KMS-11 (cell line): Measurements from ENCODE around the gene GREM2.

Experiments used
- H2AFZ ChIP-seq: fragments of 200-600 bp; sonication (generic); 2 replicates; pipeline ENCODE4 v1.6.1; 2016; ENCODE audit warnings: antibody characterized with exemption, mixed run types, low read depth
- H3K27ac ChIP-seq: fragments of 200-600 bp; sonication (generic); 2 replicates; pipeline ENCODE4 v1.6.1; 2016; ENCODE audit warnings: mild to moderate bottlenecking, mixed run types
- H3K27me3 ChIP-seq: fragments of 200-600 bp; sonication (generic); 2 replicates; pipeline ENCODE4 v1.6.1; 2017; ENCODE audit warnings: mild to moderate bottlenecking, low read depth, mixed run types, moderate library complexity; ENCODE audit not compliant: insufficient read depth
- H3K36me3 ChIP-seq: fragments of 200-600 bp; sonication (generic); 2 replicates; pipeline ENCODE4 v1.6.1; 2017; ENCODE audit warnings: mild to moderate bottlenecking, mixed run types; ENCODE audit not compliant: insufficient read depth
- H3K4me1 ChIP-seq: fragments of 200-600 bp; sonication (generic); 2 replicates; pipeline ENCODE4 v1.6.1; 2016; ENCODE audit warnings: mild to moderate bottlenecking, low read depth, mixed run types; ENCODE audit not compliant: poor library complexity, severe bottlenecking
- H3K4me2 ChIP-seq: fragments of 200-600 bp; sonication (generic); 2 replicates; pipeline ENCODE4 v1.7.0; 2016; ENCODE audit warnings: mild to moderate bottlenecking, mixed run types
- H3K4me3 ChIP-seq: fragments of 200-600 bp; sonication (generic); IDR thresholded peaks from 2 replicates; pipeline ENCODE4 v1.6.1; 2017; ENCODE audit warnings: low read depth, low read length, mixed read lengths; ENCODE audit not compliant: insufficient read depth
- H3K79me2 ChIP-seq: fragments of 200-600 bp; sonication (generic); 2 replicates; pipeline ENCODE4 v1.6.1; 2016; ENCODE audit warnings: low read depth, mixed run types; ENCODE audit not compliant: insufficient read depth
- H3K9ac ChIP-seq: fragments of 200-600 bp; sonication (generic); 2 replicates; pipeline ENCODE4 v1.6.1; 2016; ENCODE audit warnings: mild to moderate bottlenecking, mixed run types
- H4K20me1 ChIP-seq: fragments of 200-600 bp; sonication (generic); 2 replicates; pipeline ENCODE4 v1.6.1; 2016; ENCODE audit warnings: mild to moderate bottlenecking, mixed run types; ENCODE audit not compliant: insufficient read depth
- TF ChIP-seq, protein P1 (sequence below): fragments of 200-600 bp; sonication (generic); conservative IDR thresholded peaks from 2 replicates; pipeline ENCODE4 v1.6.1; 2017; ENCODE audit warnings: low read depth, mild to moderate bottlenecking, antibody characterized with exemption, low read length, moderate library complexity, mixed read lengths

The GREM2 gene

DNA sequence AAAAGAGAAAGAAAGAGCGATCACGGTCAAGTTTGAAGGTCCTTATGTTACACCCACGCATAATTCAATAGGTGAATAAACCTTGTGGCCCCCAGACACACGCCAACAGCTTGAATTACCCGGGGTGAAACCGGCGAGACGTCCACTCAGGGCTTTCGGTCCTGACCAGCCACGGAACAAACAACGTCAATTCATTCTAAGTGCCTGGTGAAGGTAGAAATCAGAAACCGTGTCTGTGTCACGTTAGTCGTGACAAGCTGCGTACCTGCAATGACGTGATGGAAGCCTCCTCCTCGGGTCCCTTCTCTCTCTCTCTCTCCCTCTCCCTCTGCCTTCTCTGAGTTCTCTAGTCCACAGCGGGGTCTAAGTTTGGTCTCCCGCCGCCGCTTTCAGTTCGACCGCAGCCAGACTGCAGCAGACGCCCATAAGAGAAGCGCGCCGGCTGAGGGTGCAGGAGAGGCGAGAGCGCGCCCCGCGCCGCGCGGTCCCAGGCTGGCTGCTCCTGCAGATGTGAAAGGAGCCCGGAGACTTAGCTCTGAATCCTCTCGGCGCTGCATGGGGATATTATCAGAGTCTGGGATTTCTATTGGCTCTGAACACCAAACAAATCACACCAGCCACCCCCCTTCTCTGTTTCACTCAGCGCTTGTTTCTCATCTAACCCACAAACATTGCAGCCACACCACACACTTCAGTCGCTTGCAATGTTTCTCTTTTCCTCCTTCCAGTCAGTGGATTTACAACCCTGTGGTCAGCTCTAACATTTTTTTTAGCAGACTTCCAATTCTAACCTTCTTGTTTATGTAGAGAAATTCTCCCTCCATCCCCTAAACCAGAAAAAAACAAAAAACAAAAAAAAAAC lies at the start of gene GREM2:
TSS of gene GREM2 (minus strand) at position 537 of the 862 bp plus-strand sequence. CDS start 118,680 bp downstream, outside the sequence.
- H3K79me2 ChIP-seq = no peaks in the 10 kb centered on the region
- no peaks in the 10 kb centered on the region for H3K27me3 ChIP-seq
- H3K4me1 ChIP-seq = peaks cover 35% of the 10 kb centered on the region
- H4K20me1 ChIP-seq = no peaks in the 10 kb centered on the region
- H2AFZ ChIP-seq = peak within 1 kb of the TSS; percentile 64
- peak within 1 kb of the TSS; percentile 44 for H3K27ac ChIP-seq
- TF ChIP-seq, protein P1, sequence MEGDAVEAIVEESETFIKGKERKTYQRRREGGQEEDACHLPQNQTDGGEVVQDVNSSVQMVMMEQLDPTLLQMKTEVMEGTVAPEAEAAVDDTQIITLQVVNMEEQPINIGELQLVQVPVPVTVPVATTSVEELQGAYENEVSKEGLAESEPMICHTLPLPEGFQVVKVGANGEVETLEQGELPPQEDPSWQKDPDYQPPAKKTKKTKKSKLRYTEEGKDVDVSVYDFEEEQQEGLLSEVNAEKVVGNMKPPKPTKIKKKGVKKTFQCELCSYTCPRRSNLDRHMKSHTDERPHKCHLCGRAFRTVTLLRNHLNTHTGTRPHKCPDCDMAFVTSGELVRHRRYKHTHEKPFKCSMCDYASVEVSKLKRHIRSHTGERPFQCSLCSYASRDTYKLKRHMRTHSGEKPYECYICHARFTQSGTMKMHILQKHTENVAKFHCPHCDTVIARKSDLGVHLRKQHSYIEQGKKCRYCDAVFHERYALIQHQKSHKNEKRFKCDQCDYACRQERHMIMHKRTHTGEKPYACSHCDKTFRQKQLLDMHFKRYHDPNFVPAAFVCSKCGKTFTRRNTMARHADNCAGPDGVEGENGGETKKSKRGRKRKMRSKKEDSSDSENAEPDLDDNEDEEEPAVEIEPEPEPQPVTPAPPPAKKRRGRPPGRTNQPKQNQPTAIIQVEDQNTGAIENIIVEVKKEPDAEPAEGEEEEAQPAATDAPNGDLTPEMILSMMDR = no peak
- no peaks in the 10 kb centered on the region for H3K36me3 ChIP-seq
- H3K9ac ChIP-seq = peak within 1 kb of the TSS; percentile 28; the same call in 1 of the 2 replicates
- H3K4me2 ChIP-seq = peak within 1 kb of the TSS; percentile 92
- peak within 1 kb of the TSS; percentile 88 for H3K4me3 ChIP-seq

- Histone ChIP-seq H3K4me3 (no peak overlapping the region), H3K79me2 (no peaks in the 10 kb centered on the region), H3K27ac (no peak overlapping the region), H3K4me1 (no peaks in the 10 kb centered on the region), H4K20me1 (no peaks in the 10 kb centered on the region), H3K4me2 (no peak overlapping the region), H3K9ac (no peak overlapping the region), H3K36me3 (no peaks in the 10 kb centered on the region), H3K27me3 (no peaks in the 10 kb centered on the region), H2AFZ (no peak overlapping the region)
- TF ChIP-seq, protein P1 = no peak
These were observed 46.5 kb upstream of the GREM2 start for GRCh38 chr1:240658312-240658960.

- Histone ChIP-seq H3K27ac (no peak overlapping the region), H3K36me3 (no peaks in the 10 kb centered on the region), H3K4me3 (no peak overlapping the region), H3K9ac (no peak overlapping the region), H3K79me2 (no peaks in the 10 kb centered on the region), H3K4me2 (no peak overlapping the region), H3K27me3 (no peaks in the 10 kb centered on the region), H4K20me1 (no peaks in the 10 kb centered on the region), H2AFZ (no peak overlapping the region), H3K4me1 (no peaks in the 10 kb centered on the region)
- TF ChIP-seq, protein P1 = no peak
These were observed 44.6 kb upstream of the GREM2 start for GRCh38 chr1:240656531-240656930.

GRCh38 chr1:240652961-240653409 lies 41.0 kb upstream of the GREM2 start:
- Histone ChIP-seq H3K27me3 (no peaks in the 10 kb centered on the region), H3K79me2 (no peaks in the 10 kb centered on the region), H4K20me1 (no peaks in the 10 kb centered on the region), H3K27ac (no peak overlapping the region), H3K4me3 (no peak overlapping the region), H3K4me1 (no peaks in the 10 kb centered on the region), H2AFZ (no peak overlapping the region), H3K36me3 (no peaks in the 10 kb centered on the region), H3K9ac (no peak overlapping the region), H3K4me2 (no peak overlapping the region)
- TF ChIP-seq, protein P1 = no peak
